Pancreas (tissue), 10 donors: ENCODE measurements around the gene SETBP1. TPM values are rescaled to one million over a fixed set of nuclear protein-coding genes. Genes with fewer than 3 reads are reported as not detected.

Experiments
- ATAC-seq, 4 donors: fragments of 200-7000 bp; cut with Tn5 transposase; one replicate each; pipeline versions ENCODE4 v1.8.0 to v1.9.1; 2020; ENCODE audit warnings: mild to moderate bottlenecking in 4 of 4, moderate library complexity in 4 of 4
- DNase-seq, 6 donors: peaks; one replicate each; pipeline ENCODE4 v3.0.0-alpha.2; 2020
- FAIRE-seq: peaks from 2 replicates; lab custom pipeline; 2012; peaks lifted over from hg19 to GRCh38; lab: Jason Lieb, UNC
- H3K27ac ChIP-seq, 4 donors: fragments of 200-600 bp; sonication (generic); 1 replicate in 3 of 4; 2 replicates in 1 of 4; pipeline versions ENCODE4 v1.5.0 to v1.8.0; 2020
- H3K27me3 ChIP-seq, 4 donors: fragments of 200-600 bp; one replicate each; pipeline ENCODE4 v1.8.0; 2021
- H3K36me3 ChIP-seq, 3 donors: fragments of 200-600 bp; sonication (generic) in 1 of 3; one replicate each; pipeline versions ENCODE4 v1.5.0 to v1.8.0; 2020 to 2021
- H3K4me1 ChIP-seq, 3 donors: fragments of 200-600 bp; one replicate each; pipeline ENCODE4 v1.8.0; 2021
- H3K4me3 ChIP-seq, 4 donors: fragments of 200-600 bp; sonication (generic) in 2 of 4; one replicate each; pipeline versions ENCODE4 v1.5.0 to v1.8.0; 2020 to 2021
- H3K9me3 ChIP-seq, 4 donors: fragments of 200-600 bp; one replicate each; pipeline ENCODE4 v1.8.0; 2021
- WGBS, 2 donors: extraction: QIAGEN DNeasy Blood & Tissue Kit; methylation state at CpG; one replicate each; pipeline ENCODE4 v1.1.7; 2013; 5-methylcytosine and 5-hydroxymethylcytosine counted together
- intact Hi-C, 3 donors: fragments of 100-400 bp; cut with DNase I; formaldehyde crosslinking; loops; one replicate each; pipeline versions ENCODE4 v1.11.1 to v1.14.2; 2022
- polyA plus RNA-seq, 2 donors: library from polyadenylated mRNA; stranded (reverse); fragments of 200-250 nt; gene quantifications; one replicate each; pipeline ENCODE4 v1.2.3, GENCODE V29; 2013
- total RNA-seq, 6 donors: library from RNA; stranded (reverse); fragmentation: NEBNext Ultra II Directional in 4 of 6; extraction: Animal tissue kit (Norgen Biotek cat#: 25700) in 4 of 6; gene quantifications; one replicate each; pipeline versions ENCODE4 v1.2.1 to v1.2.4, GENCODE V29; 2021 to 2023
- TF ChIP-seq, protein P1 (sequence below), 4 donors: fragments of 200-600 bp; sonication (generic) in 3 of 4; IDR thresholded peaks; one replicate each; pipeline versions ENCODE4 v1.5.0 to v1.8.0; 2021; ENCODE audit warnings: antibody characterized with exemption in 4 of 4
- donor health status: healthy with polysubstance abuse.
- donor health status: DM: no; HTN: no; CAD: no; lungs with moderate emphysema.
- donor health status: DM: no; HTN: no; CAD: no.
- donor health status: control.
- donor health status: control.
- donor health status: Bipolar disorder and iron deficiency.
- donor health status: DM: yes; HTN: yes; CAD: no.
- donor health status: DM: no; HTN: no; CAD: no.
- donor health status: DM: no; HTN: no; CAD: no.
- donor health status: DM: yes; HTN: yes; CAD: no.

The SETBP1 gene
- total and polyA plus RNA-seq, 8 donors, result 3.9 to 24.0 (median 18.1) TPM

DNA sequence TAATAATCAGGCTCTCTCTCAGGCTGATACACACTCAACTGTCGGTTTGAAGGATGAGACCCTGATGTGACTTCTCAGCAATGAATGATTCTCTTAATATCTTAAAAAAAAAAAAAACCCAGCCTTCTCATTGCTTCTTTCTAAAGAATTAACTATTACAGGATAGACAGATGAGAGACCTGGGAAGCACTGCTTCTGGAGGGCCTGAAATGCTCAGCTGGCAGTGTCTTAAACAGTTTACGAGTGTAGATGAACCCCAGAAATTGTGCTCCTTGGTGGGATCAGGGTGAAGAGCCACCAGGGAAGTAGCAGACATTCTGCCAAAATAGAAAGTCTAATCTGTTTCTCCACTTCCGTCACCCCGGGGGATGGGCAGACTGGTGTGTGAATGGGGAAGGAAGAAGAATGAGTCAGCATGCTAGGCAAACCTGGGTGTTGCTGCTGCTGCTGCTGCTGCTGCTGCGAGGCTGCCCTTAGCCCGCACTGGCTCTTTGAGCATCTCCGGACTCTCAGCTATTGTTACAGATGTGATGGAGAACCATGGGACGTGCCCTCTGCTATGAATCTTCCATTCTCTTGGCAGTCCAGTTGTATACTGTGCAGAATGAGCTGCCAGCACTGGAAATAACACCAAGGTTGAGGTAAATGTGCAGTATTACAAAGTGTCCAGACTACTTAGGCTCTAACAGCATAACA lies 158.4 kb downstream of the SETBP1 start:
- peak; percentile 53 to 86 (median 76) for ATAC-seq
- 70 to 74% methylated on average over 8 of the region's 8 CpGs for WGBS, 2 donors
- no peaks in the 10 kb centered on the region for H3K9me3 ChIP-seq
- TF ChIP-seq, protein P1, sequence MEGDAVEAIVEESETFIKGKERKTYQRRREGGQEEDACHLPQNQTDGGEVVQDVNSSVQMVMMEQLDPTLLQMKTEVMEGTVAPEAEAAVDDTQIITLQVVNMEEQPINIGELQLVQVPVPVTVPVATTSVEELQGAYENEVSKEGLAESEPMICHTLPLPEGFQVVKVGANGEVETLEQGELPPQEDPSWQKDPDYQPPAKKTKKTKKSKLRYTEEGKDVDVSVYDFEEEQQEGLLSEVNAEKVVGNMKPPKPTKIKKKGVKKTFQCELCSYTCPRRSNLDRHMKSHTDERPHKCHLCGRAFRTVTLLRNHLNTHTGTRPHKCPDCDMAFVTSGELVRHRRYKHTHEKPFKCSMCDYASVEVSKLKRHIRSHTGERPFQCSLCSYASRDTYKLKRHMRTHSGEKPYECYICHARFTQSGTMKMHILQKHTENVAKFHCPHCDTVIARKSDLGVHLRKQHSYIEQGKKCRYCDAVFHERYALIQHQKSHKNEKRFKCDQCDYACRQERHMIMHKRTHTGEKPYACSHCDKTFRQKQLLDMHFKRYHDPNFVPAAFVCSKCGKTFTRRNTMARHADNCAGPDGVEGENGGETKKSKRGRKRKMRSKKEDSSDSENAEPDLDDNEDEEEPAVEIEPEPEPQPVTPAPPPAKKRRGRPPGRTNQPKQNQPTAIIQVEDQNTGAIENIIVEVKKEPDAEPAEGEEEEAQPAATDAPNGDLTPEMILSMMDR (IDR thresholded peaks at IDR 0.05), result no peak
- peak in 5 of 6 donors; percentile 35 to 66 (median 44) for DNase-seq
- no peak for FAIRE-seq
- H3K36me3 ChIP-seq, result no peaks in the 10 kb centered on the region
- no peak overlapping the region for H3K4me3 ChIP-seq
- H3K27me3 ChIP-seq, result no peaks in the 10 kb centered on the region
- intact Hi-C loops, result no loop called here
- H3K27ac ChIP-seq, result no peak overlapping the region
- H3K4me1 ChIP-seq, result peaks cover 0 to 5% (median 3%) of the 10 kb centered on the region in 3 donors

DNA sequence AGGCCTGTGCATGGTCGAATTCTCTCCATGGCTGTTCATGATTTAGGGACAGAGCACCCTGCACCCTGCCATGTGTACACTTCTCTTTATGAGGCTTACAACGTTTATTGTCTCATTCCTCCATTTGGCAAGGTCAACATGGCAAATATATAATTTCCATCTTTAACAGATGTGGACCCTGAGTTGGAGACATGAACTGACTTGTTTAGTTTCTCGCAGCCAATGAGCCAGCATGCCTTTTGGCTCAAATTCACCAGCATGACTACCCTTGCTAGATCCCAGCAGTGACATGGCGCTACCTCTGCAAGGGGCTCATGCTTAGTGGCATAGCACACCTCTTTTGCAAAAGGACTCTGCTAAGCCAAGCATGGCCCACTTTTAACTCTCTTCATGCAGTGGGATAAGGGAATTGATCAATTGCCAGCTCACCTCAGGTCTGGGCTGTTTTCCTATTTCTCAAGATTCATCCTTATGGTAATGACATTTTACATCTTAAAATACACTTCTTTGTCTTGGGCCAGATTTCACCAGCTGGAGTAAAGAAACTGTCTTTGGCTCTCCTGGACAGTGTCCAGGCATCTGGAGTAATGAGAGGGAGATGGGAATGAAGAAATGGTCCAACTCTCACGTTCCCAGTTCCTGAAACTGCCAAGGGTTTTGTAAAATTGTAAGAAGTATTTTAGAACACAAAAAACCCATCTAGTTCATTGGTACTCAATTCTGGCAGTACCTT lies 159.5 kb downstream of the SETBP1 start:
- Histone ChIP-seq H3K4me3 (no peak overlapping the region), H3K27me3 (no peaks in the 10 kb centered on the region), H3K9me3 (no peaks in the 10 kb centered on the region), H3K36me3 (no peaks in the 10 kb centered on the region), H3K4me1 (peaks cover 0 to 4% (median 3%) of the 10 kb centered on the region in 3 donors), H3K27ac (no peak overlapping the region)
- ATAC-seq, result no peak
- WGBS, 2 donors, result 74 to 77% methylated on average over 5 of the region's 5 CpGs
- FAIRE-seq, result no peak
- DNase-seq, result no peak
- TF ChIP-seq, protein P1 (IDR thresholded peaks at IDR 0.05), result no peak
- intact Hi-C loops, result no loop called here

DNA sequence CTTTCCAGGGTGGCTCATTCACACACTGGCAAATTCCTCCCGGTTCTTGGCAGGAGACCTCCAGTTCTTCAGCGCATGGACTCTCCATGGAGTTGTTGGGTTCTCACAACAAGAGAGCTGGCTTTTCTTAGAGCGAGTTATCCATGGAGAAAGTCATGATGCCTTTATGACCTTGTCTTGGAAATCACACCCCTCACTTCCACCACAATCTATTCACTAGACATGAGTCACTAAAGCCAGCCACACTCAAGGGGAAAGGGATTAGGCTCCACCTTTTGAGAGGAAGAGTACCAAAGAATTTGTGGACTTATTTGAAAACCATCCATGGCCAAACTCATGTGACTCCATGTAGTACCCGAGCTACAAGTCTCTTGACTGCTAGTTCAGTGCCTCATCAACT lies 160.5 kb downstream of the SETBP1 start:
- FAIRE-seq, result no peak
- intact Hi-C loops, result no loop called here
- no peaks in the 10 kb centered on the region for H3K36me3 ChIP-seq
- DNase-seq, result no peak
- no peak overlapping the region for H3K27ac ChIP-seq
- TF ChIP-seq, protein P1 (IDR thresholded peaks at IDR 0.05), result no peak
- WGBS, 2 donors, result 94 to 97% methylated on average over 4 of the region's 4 CpGs
- H3K27me3 ChIP-seq, result no peaks in the 10 kb centered on the region
- no peaks in the 10 kb centered on the region for H3K9me3 ChIP-seq
- no peak for ATAC-seq
- no peak overlapping the region for H3K4me3 ChIP-seq
- H3K4me1 ChIP-seq, result peaks cover 0 to 3% (median 0%) of the 10 kb centered on the region in 3 donors

DNA sequence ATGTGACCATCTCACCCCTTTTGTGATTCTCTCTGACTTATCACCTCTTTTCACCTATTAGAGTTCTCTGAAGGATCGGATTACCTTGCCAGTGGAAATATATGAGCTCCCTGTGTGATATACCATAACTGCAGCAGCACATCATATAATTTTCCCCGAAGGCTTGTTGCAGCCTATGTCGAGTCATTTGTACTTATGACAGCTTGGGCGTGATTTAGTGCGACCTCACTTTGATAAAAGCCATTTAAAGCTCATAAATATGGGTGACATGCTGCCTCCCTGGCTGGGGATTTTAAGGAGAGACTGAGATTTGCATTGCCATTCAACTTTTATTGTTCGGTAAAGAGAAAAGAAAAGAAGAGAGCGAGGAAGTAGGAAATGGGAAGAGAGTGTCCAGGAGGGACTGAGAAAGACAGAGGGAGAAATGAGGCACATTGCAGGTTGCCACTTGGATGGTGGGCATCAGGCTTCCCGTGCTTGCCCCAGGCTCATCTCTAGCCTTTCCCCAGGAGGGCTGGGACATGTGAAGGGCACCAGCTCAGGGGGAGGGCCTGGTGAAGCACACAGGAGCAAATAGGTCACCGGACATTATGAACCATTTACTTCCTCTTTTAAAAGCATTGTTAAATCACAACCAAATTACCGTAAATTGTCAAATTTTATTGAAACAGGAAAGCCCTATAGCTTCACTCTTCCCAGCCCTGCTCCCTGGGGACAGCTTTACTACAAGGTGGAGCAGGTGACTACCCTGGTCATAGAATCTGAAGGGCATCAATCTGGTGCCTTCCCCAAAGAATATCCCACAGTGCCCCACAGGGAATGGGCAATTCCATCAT lies 161.3 kb downstream of the SETBP1 start:
- intact Hi-C loops, result no loop called here
- no peak overlapping the region for H3K27ac ChIP-seq
- WGBS, 2 donors, result 88 to 92% methylated on average over 10 of the region's 10 CpGs
- H3K27me3 ChIP-seq, result no peaks in the 10 kb centered on the region
- peaks cover 0 to 3% (median 0%) of the 10 kb centered on the region in 3 donors for H3K4me1 ChIP-seq
- no peak overlapping the region for H3K4me3 ChIP-seq
- ATAC-seq (no peak), DNase-seq (no peak), FAIRE-seq (no peak)
- TF ChIP-seq, protein P1 (IDR thresholded peaks at IDR 0.05), result no peak
- no peaks in the 10 kb centered on the region for H3K36me3 ChIP-seq
- H3K9me3 ChIP-seq, result no peaks in the 10 kb centered on the region
